Hematopoietic multipotent progenitor cell (in vitro differentiated cells): Measurements from ENCODE around the gene LPAR6. TPM values are rescaled to one million over a fixed set of nuclear protein-coding genes. Genes with fewer than 3 reads are reported as not detected.
"Not testable (repeated sequence)": the region's sequence is repeated elsewhere in the genome, so short reads cannot be mapped to it uniquely, and the experiment has no call there.

Source experiments
- DNase-seq, 3 donors: peaks; one replicate each; pipeline ENCODE4 v3.0.0-alpha.2; 2011 to 2015; ENCODE audit warnings: low read depth in 2 of 3, low spot score in 2 of 3
- total RNA-seq: library from RNA; depleted of rRNA; stranded (reverse); fragments of >200 nt; gene quantifications from one replicate; pipeline ENCODE4 v1.2.3, GENCODE V29; 2012

LPAR6 gene
- 4.6 TPM for total RNA-seq

DNA sequence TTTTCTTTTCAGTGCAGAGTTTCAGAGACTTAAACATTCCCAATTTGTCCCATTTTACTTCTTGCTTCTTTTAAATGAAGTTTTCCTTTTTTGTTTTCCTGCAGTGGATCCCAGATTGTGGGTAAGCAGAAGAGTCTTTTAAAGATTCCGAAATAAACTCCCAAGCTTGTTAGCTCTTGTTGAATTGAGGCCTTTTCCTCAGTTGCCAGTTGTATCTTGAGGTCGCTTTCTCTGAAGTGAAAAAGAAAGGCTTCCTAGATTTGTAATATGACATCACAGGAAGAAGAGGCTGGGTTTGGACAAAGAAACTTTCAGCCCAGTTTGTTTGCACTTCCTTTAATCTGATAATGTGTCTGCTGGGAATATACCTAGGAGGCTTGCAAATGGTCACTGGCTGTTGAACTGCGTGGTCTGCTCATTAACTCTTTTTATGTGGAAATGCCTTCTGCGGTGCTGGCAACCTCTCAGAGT lies at the start of gene LPAR6:
TSS of gene LPAR6 (minus strand) at position 233 of the 471 bp plus-strand sequence. CDS start 690 bp downstream, outside the sequence.
- DNase-seq = no peak

DNA sequence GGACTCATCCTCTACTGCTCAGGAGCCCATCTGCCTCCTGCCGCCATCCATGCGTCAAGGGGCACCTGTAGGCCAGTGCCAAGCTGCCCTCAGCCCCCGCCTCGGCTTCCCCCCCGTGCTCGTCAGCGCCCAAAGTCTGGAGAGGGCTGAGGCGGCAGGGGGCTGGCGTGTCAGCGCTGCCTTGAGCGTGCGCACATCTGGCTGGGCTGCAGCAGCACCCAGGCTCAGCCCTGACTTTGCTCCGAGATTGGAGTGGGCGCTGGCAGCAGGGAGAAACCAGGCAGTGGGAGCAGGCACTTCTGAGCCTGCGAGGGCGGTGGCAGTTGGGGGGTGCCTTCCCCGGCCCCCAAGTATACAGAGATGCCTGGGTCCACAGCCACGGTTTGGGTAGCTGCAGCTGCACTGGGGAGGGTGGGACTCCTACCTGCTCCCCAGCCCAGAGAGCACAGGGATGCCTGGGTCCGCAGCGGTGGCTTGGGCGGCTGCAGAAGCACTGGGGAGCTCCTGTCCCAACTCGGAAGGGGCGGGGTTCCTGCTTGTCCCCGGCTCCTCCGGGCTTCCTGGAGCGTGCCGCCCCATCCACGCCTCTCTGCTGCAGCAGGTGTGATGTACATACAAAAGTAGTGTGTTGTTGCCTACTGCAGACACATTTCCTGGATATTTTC lies 44.8 kb upstream of the LPAR6 start:
- no peak for DNase-seq

GRCh38 chr13:48456546-48456945 lies 43.6 kb upstream of the LPAR6 start:
- no peak for DNase-seq

GRCh38 chr13:48451196-48451595 lies 38.3 kb upstream of the LPAR6 start:
- not testable (repeated sequence) for DNase-seq

DNA sequence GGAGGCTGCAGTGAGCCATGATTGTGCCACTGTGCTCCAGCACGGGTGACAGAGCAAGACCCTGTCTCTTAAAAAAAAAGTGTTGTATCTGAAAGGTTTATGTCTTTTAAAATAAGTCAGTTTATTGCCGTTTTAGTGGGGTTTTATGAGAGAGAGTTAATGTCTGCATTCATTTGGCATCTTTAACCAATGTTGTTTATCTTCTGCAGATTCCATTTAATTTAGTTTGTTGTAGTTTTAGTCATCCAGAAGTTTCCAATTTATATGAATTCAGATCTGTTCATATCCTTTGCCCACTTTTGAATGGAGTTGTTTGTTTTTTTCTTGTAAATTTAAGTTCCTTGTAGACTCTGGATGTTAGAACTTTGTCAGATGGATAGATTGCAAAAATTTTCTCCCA lies 36.7 kb upstream of the LPAR6 start:
- no peak for DNase-seq

DNA sequence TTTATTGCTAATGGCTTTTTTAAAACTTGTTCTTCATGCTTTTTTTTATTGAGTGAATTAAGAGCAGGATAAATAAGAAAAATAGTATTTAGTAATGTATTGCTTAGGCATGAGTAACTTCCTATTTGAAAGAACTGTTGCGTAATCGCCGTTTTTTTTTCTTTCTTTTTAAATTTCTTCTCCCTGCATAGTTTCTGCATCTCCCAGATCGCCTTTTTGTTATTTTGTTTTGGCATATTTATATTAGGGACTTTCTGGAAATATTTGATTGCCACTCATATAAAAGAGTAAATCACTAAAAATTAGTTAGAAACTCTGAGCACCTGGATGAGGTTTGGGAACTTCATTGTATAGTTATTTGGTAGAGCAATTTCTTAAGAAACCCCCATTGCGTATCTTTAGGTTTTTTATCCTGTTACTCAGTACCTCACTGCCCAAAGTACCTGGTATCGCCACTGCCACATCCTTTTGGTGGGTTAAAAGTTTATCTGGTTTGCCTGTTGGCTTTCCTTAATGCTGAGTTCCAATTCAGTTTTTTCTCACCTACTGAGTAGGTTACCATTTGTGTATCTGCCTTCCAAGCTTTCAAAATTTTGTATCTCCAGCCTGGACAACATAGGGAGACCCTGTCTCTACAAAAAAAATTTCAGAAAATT lies 36.2 kb upstream of the LPAR6 start:
- DNase-seq = peak in 2 of 3 donors; percentile 43 to 61

GRCh38 chr13:48448285-48448958 lies 35.5 kb upstream of the LPAR6 start:
- peak in 1 of 3 donors; percentile 11 for DNase-seq

DNA sequence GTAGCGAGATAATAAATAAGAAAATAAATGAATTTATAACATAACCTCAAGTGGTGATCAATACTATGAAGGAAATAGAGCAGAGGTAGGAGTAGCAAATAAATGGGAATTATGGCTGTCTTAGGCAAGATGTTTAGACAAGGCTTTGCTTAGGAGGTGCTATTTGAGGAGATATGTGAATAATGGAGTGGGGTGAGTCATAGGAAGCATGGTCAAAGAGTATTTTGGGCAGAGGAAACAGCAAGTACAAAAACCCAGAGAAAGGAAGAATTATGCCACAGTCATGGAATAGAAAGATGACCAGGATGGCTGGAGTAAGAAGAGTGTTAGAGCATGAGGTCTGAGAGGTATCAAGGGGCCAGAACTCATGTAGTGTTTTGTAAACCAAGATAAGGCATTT lies 33.6 kb upstream of the LPAR6 start:
- peak in 1 of 3 donors; percentile 42 for DNase-seq

DNA sequence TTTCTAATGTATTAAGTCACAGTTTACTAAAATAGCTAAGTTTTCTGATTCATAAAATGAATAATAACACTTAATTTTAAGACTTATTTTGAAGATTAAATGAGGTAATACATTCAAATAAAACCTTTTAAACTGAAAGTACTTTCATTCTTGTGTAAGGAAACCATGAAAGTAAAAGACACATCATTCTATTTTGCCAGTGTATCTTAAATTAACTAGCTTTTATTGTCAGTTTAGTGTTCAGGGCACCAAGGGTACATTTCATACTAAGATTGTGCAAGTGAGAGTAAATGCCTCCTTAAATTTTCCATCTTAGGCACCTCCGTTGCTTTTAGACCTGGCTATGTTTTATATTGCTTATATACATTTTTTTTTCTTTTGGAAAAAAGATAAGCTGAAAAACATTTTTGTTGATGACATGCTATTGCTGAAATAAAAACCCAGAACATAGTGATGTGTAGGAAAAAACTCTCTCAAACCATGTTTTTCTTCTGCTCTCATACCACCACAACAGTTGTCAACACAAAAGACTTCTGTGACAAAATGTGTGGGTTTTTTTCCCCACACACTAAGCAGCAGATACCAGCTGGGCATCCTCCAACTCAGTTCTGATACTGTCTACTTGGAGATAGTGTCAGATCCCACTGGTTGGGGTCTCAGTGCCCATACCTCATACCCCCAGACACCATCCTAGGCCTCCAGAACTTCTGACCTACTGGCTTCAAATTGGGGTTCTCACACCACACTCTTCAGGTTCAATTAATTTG lies 30.7 kb upstream of the LPAR6 start:
- DNase-seq = no peak

DNA sequence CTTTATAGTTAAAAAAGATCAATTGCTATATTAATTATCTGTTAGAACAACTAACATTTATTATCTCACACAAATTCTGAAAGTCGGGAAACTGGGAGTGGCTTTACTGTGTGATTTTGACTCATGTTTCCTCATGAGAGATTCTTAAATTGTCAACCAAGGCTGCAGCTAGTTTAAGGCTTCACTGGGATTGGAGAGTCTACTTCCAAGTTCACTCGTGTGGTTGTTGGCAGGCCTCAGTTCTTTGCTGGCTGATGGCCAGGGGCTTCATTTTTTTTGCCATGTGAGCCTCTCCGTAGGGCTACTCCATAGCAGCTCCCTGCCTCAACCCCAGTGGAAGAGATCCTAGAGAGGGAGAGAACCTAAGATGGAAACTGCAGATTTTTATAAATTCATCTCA lies 24.5 kb upstream of the LPAR6 start:
- DNase-seq = no peak

GRCh38 chr13:48436661-48437288 lies 23.9 kb upstream of the LPAR6 start:
- no peak for DNase-seq

- no peak for DNase-seq
These were observed 21.3 kb upstream of the LPAR6 start for GRCh38 chr13:48434200-48434599.

- no peak for DNase-seq
These were observed 19.2 kb upstream of the LPAR6 start for GRCh38 chr13:48431987-48432615.

DNA sequence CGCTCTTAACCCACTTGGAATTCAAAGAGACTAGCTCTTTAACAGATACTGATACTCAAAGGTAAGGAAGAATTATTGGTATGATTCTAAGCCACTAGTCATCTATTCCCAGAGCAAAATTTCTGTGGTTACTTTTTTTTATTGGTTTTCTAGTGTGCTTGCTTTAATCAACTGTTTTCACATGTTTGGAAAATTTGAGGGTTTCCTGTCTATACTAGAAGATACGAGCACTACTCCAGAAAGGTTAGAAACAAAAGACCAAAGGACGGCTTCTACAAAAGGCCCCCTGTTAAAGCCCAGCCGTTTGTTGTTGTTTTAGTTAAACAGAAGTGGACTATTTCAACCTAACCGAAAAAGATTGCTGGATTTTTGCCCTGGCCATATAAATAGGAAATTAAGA lies 18.5 kb upstream of the LPAR6 start:
- peak in 2 of 3 donors; percentile 41 to 74 for DNase-seq

DNA sequence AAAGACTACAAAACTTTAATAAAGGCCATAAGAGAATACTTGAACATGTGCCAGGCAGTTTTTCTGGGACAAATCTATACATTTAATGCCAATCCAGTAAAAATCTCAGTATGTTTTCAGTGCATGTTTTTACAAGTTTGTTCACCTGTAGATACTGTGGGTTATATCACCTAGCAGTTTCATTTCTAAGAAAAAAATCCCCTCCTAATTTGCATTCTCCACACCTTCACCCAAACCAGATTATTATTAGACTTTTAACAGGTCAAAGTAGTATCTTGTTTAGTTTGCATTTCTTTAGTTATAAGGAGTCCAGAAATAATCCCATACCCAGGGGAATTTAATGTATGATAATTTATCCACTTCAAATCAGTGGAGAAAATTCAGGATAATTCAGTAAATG lies 17.0 kb upstream of the LPAR6 start:
- DNase-seq = no peak

DNA sequence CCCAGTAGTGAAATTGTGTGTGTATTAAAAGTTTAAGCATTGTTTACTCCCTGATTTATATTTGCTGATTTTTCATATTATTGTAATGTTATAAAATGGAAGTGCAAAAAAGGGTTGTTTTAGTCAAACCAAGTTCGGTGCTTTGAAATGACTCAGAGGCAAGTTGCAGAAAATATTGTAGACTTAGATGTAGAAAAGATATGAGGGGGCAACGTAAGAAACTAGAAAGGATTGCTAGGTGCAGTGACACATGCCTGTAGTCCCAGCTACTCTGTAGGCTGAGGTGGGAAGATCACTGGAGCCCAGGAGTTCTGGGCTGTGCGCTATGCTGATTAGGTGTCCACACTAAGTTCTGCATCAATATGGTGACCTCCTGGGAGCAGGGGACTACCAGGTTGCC lies 16.1 kb upstream of the LPAR6 start:
- no peak for DNase-seq

DNA sequence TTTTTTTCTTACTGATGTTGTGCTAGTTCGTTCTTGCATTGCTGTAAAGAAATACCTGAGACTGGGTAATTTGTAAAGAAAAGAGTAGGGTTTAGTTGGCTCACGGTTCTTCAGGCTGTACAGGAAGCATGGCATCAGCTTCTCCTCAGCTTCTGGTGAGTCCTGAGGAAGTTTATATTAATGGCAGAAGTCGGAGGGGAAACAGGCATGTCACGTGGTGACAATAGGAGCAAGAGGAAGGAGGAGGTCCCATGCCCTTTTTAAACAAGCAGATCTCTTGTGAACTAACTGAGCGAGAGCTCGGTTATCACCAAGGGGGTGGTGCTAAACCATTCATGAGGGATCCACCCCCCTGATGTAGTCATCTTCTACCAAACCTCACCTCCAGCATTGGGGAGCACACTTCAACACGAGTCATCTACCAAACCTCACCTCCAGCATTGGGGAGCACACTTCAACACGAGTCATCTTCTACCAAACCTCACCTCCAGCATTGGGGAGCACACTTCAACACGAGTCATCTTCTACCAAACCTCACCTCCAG lies 13.9 kb upstream of the LPAR6 start:
- DNase-seq = not testable (repeated sequence)

DNA sequence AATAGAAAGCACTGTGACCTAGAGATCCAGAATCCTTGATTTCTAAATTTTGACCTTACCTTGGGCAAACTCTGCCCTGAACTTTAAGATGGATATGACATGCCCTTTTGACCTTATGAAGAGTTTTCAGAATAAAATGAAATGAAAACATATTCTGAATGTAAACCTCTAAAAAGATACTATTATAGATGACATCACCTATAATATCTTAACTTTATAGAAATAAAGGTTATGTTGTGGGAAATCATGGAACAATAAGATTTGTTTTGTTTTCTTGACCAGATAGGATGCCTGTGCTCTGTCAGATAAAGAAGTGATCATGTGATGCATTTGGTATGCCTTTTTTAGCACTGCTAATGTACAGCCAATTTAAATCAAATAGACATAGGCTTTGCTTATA lies 13.1 kb upstream of the LPAR6 start:
- no peak for DNase-seq

GRCh38 chr13:48424212-48424611 lies 11.3 kb upstream of the LPAR6 start:
- DNase-seq = no peak

- not testable (repeated sequence) for DNase-seq
These were observed 9.1 kb upstream of the LPAR6 start for GRCh38 chr13:48422003-48422402.
